Measurements from ENCODE around the gene VNN1.
A peak's percentile ranks its signal among the peaks of the same experiment; 100 is the strongest.

VNN1 gene

DNA sequence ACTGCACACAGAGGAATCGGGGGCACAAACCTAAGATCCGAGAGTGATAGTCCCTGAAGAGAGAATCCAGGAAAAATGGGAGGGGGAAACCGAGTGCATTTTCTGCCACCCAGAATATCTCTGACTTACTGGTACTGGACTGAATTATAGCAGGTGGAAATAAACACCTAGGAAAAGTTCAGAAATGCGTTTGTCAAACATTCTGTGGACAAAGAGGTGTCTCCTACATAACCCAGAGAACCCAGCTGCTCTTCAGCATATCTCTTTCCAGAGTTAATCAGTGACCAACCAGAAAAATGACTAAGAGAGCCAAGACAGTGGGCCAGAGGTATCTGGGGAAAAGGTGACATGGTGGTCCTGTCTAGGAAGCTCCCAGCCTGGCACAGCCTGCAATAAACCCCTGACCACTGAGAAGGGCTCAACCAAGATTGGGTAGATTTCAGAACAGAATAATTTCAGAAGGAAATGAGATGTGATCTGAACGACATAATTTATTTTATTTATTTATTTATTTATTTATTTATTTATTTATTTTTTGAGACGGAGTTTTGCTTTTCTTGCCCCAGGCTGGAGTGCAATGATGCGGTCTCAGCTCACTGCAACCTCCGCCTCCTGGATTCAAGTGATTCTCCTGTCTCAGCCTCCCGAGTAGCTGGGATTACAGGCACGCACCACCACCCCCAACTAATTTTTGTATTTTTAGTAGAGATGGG, 6.0 kb upstream of the VNN1 start (continued):
- TF ChIP-seq YY1 (tag by site-specific recombination; IDR thresholded peaks at IDR 0.05) = no peak
- TF ChIP-seq, protein P1, sequence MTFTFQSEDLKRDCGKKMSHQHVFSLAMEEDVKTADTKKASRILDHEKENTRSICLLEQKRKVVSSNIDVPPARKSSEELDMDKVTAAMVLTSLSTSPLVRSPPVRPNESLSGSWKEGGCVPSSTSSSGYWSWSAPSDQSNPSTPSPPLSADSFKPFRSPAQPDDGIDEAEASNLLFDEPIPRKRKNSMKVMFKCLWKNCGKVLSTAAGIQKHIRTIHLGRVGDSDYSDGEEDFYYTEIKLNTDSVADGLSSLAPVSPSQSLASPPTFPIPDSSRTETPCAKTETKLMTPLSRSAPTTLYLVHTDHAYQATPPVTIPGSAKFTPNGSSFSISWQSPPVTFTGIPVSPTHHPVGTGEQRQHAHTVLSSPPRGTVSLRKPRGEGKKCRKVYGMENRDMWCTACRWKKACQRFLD (tag by site-specific recombination; IDR thresholded peaks at IDR 0.05) = no peak
- no peak for TF ChIP-seq ZNF157 (tag by site-specific recombination; IDR thresholded peaks at IDR 0.05)
- TF ChIP-seq, protein P2, sequence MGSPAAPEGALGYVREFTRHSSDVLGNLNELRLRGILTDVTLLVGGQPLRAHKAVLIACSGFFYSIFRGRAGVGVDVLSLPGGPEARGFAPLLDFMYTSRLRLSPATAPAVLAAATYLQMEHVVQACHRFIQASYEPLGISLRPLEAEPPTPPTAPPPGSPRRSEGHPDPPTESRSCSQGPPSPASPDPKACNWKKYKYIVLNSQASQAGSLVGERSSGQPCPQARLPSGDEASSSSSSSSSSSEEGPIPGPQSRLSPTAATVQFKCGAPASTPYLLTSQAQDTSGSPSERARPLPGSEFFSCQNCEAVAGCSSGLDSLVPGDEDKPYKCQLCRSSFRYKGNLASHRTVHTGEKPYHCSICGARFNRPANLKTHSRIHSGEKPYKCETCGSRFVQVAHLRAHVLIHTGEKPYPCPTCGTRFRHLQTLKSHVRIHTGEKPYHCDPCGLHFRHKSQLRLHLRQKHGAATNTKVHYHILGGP (tag by site-specific recombination; IDR thresholded peaks at IDR 0.05) = no peak
- TF ChIP-seq, protein P3, sequence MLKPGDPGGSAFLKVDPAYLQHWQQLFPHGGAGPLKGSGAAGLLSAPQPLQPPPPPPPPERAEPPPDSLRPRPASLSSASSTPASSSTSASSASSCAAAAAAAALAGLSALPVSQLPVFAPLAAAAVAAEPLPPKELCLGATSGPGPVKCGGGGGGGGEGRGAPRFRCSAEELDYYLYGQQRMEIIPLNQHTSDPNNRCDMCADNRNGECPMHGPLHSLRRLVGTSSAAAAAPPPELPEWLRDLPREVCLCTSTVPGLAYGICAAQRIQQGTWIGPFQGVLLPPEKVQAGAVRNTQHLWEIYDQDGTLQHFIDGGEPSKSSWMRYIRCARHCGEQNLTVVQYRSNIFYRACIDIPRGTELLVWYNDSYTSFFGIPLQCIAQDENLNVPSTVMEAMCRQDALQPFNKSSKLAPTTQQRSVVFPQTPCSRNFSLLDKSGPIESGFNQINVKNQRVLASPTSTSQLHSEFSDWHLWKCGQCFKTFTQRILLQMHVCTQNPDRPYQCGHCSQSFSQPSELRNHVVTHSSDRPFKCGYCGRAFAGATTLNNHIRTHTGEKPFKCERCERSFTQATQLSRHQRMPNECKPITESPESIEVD (tag by site-specific recombination; IDR thresholded peaks at IDR 0.05) = no peak
- TF ChIP-seq ZNF548 (tag by site-specific recombination; IDR thresholded peaks at IDR 0.05) = no peak
- no peak for TF ChIP-seq ZNF223 (tag by site-specific recombination; IDR thresholded peaks at IDR 0.05)
- TF ChIP-seq, protein P4, sequence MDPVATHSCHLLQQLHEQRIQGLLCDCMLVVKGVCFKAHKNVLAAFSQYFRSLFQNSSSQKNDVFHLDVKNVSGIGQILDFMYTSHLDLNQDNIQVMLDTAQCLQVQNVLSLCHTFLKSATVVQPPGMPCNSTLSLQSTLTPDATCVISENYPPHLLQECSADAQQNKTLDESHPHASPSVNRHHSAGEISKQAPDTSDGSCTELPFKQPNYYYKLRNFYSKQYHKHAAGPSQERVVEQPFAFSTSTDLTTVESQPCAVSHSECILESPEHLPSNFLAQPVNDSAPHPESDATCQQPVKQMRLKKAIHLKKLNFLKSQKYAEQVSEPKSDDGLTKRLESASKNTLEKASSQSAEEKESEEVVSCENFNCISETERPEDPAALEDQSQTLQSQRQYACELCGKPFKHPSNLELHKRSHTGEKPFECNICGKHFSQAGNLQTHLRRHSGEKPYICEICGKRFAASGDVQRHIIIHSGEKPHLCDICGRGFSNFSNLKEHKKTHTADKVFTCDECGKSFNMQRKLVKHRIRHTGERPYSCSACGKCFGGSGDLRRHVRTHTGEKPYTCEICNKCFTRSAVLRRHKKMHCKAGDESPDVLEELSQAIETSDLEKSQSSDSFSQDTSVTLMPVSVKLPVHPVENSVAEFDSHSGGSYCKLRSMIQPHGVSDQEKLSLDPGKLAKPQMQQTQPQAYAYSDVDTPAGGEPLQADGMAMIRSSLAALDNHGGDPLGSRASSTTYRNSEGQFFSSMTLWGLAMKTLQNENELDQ (tag by site-specific recombination; IDR thresholded peaks at IDR 0.05; ENCODE audit: low read depth) = no peak
- peak; percentile 79; the same call in 1 of the 2 replicates for TF ChIP-seq ZNF394 (tag by site-specific recombination; IDR thresholded peaks at IDR 0.05; ENCODE audit: borderline replicate concordance)
- TF ChIP-seq ZNF175 (tag by site-specific recombination; IDR thresholded peaks at IDR 0.05) = no peak
- no peak for TF ChIP-seq ZSCAN23 (tag by site-specific recombination; IDR thresholded peaks at IDR 0.05)
- TF ChIP-seq, protein P5, sequence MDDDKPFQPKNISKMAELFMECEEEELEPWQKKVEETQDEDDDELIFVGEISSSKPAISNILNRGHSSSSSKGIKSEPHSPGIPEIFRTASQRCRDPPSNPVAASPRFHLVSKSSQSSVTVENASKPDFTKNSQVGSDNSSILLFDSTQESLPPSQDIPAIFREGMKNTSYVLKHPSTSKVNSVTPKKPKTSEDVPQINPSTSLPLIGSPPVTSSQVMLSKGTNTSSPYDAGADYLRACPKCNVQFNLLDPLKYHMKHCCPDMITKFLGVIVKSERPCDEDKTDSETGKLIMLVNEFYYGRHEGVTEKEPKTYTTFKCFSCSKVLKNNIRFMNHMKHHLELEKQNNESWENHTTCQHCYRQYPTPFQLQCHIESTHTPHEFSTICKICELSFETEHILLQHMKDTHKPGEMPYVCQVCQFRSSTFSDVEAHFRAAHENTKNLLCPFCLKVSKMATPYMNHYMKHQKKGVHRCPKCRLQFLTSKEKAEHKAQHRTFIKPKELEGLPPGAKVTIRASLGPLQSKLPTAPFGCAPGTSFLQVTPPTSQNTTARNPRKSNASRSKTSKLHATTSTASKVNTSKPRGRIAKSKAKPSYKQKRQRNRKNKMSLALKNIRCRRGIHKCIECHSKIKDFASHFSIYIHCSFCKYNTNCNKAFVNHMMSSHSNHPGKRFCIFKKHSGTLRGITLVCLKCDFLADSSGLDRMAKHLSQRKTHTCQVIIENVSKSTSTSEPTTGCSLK (tag by site-specific recombination; IDR thresholded peaks at IDR 0.05) = no peak
- TF ChIP-seq, protein P6, sequence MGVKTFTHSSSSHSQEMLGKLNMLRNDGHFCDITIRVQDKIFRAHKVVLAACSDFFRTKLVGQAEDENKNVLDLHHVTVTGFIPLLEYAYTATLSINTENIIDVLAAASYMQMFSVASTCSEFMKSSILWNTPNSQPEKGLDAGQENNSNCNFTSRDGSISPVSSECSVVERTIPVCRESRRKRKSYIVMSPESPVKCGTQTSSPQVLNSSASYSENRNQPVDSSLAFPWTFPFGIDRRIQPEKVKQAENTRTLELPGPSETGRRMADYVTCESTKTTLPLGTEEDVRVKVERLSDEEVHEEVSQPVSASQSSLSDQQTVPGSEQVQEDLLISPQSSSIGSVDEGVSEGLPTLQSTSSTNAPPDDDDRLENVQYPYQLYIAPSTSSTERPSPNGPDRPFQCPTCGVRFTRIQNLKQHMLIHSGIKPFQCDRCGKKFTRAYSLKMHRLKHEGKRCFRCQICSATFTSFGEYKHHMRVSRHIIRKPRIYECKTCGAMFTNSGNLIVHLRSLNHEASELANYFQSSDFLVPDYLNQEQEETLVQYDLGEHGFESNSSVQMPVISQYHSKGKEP (tag by site-specific recombination; IDR thresholded peaks at IDR 0.05) = no peak
- TF ChIP-seq TCF7L2 (IDR thresholded peaks at IDR 0.05; ENCODE audit: borderline replicate concordance, low read depth, low read length) = no peak
- no peak for TF ChIP-seq ZNF747 (tag by site-specific recombination; IDR thresholded peaks at IDR 0.05)
- TF ChIP-seq ZNF350 (tag by site-specific recombination; IDR thresholded peaks at IDR 0.05) = no peak
- no peak for TF ChIP-seq ZNF76 (tag by site-specific recombination; IDR thresholded peaks at IDR 0.05; ENCODE audit: borderline replicate concordance, low read depth)
- no peak for TF ChIP-seq MEIS1 (CRISPR knock-in tag; IDR thresholded peaks at IDR 0.05; ENCODE audit: borderline replicate concordance)
- no peak for TF ChIP-seq ZNF629 (tag by site-specific recombination; IDR thresholded peaks at IDR 0.05)
- no peak for TF ChIP-seq ZNF777 (tag by site-specific recombination; IDR thresholded peaks at IDR 0.05; ENCODE audit: borderline replicate concordance)
- TF ChIP-seq RBAK (tag by site-specific recombination; IDR thresholded peaks at IDR 0.05) = no peak

Data from HEK293 (cell line).